Measurements from ENCODE around the gene MAP2K1.

DNA sequence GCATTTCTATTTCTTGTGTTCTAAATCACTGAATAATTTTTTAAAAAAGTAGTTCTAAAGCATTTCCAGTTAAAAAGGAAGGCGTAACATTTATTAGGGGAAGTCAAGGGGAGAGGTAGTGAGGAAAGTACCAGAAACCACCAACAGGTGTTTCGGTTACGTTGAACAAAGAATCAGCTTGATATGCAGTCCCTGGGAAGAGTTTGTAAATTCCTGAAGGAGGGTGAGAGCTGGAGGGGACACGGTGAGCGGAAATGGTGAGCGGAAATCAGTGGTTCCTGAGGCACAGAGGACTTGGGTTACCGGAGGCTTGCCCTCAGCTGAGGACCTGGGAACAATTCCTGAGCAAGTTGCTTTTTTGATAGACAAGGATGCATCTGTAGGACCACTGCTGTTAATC lies 17.8 kb downstream of the MAP2K1 start:
- TF ChIP-seq POLR2AphosphoS5 (IDR thresholded peaks at IDR 0.05; ENCODE audit: borderline replicate concordance, low read depth, low read length): no peak
- TF ChIP-seq EZH2 (IDR thresholded peaks at IDR 0.05): no peak
